Natural killer cell (primary cell): ENCODE data around the gene CRNKL1. TPM values are rescaled to one million over a fixed set of nuclear protein-coding genes. Genes with fewer than 3 reads are reported as not detected.
A peak's percentile ranks its signal among the peaks of the same experiment; 100 is the strongest.

ENCODE experiments used
- ATAC-seq, 3 donors: fragments of 150-1000 bp in 2 of 3; fragments of 200-7000 bp in 1 of 3; cut with Tn5 transposase; 1 replicate in 1 of 3; 2 replicates in 2 of 3; pipeline ENCODE4 v1.10.0; 2021; ENCODE audit warnings: mild to moderate bottlenecking in 2 of 3, moderate library complexity in 2 of 3
- DNase-seq, 2 donors: peaks; one replicate each; pipeline versions ENCODE4 v3.0.0 to v3.0.0-alpha.2; 2013 to 2021; ENCODE audit warnings: mixed read lengths in 1 of 2
- H3K27ac ChIP-seq: one replicate; pipeline ENCODE4 v1.5.1; 2013; ENCODE audit warnings: mild to moderate bottlenecking, low read length
- H3K27me3 ChIP-seq: one replicate; pipeline ENCODE4 v1.6.1; 2013; ENCODE audit warnings: low read length; ENCODE audit not compliant: control insufficient read depth, insufficient read depth
- H3K36me3 ChIP-seq: one replicate; pipeline ENCODE4 v1.6.1; 2013; ENCODE audit warnings: low read length; ENCODE audit not compliant: control insufficient read depth, insufficient read depth
- H3K4me1 ChIP-seq: one replicate; pipeline ENCODE4 v1.6.1; 2013; ENCODE audit warnings: low read length; ENCODE audit not compliant: control insufficient read depth, insufficient read depth
- H3K4me3 ChIP-seq: one replicate; pipeline ENCODE4 v1.5.1; 2013; ENCODE audit warnings: low read length
- H3K9me3 ChIP-seq: one replicate; pipeline ENCODE4 v1.6.1; 2013; ENCODE audit warnings: low read length; ENCODE audit not compliant: control insufficient read depth, insufficient read depth
- H3K27ac Mint-ChIP-seq, 2 donors: one replicate each; pipeline ENCODE4 v1.8.0; 2022; ENCODE audit warnings: mild to moderate bottlenecking in 2 of 2, mixed read lengths in 2 of 2, moderate library complexity in 1 of 2
- H3K27me3 Mint-ChIP-seq, 2 donors: one replicate each; pipeline ENCODE4 v1.8.0; 2022; ENCODE audit warnings: low read depth in 2 of 2, mixed read lengths in 2 of 2
- H3K36me3 Mint-ChIP-seq: one replicate; pipeline ENCODE4 v1.8.0; 2022; ENCODE audit warnings: mixed read lengths
- H3K4me1 Mint-ChIP-seq, 2 donors: one replicate each; pipeline ENCODE4 v1.8.0; 2022; ENCODE audit warnings: mixed read lengths in 2 of 2
- H3K4me3 Mint-ChIP-seq: one replicate; pipeline ENCODE4 v1.8.0; 2022; ENCODE audit warnings: mild to moderate bottlenecking, moderate library complexity, mixed read lengths
- H3K9me3 Mint-ChIP-seq, 2 donors: one replicate each; pipeline ENCODE4 v1.8.0; 2022; ENCODE audit warnings: mixed read lengths in 2 of 2
- CTCF ChIP-seq: fragments of 200-600 bp; IDR thresholded peaks from one replicate; pipeline ENCODE4 v1.8.0; 2022; ENCODE audit warnings: antibody characterized with exemption
- WGBS: methylation state at CpG from one replicate; pipeline ENCODE4 v1.1.7; 2013; ENCODE audit warnings: missing lambda C conversion rate; ENCODE audit not compliant: insufficient coverage; 5-methylcytosine and 5-hydroxymethylcytosine counted together
- intact Hi-C: fragments of 100-400 bp; cut with micrococcal nuclease; formaldehyde crosslinking; loops from one replicate; pipeline ENCODE4 v1.14.2; 2022
- total RNA-seq, 4 donors: library from RNA; stranded (reverse); fragments of 120-200 nt in 1 of 4; gene quantifications; one replicate each; pipeline versions ENCODE4 v1.2.3 to v1.2.4, GENCODE V29; 2013 to 2022

CRNKL1 gene
- total RNA-seq, 3 donors from 2014 or later (not counting 1 experiment from before 2014, with no cell fraction given), result 30.8 to 34.5 (median 31.6) TPM

GRCh38 chr20:20084296-20084752, 32.1 kb upstream of the CRNKL1 start:
- Histone ChIP-seq H3K4me1 (peaks cover 4% of the 10 kb centered on the region), H3K27me3 (peaks cover 2% of the 10 kb centered on the region), H3K27ac (no peak overlapping the region), H3K4me3 (no peak overlapping the region), H3K36me3 (no peaks in the 10 kb centered on the region), H3K9me3 (no peaks in the 10 kb centered on the region)
- intact Hi-C loops, result loop anchor here (1.0 to 10.0 kb wide), 2 partner anchors 484 to 740 kb away; no protein-coding TSS in a partner anchor
- Mint-ChIP-seq H3K4me1 (peaks cover 7 to 9% of the 10 kb centered on the region in 2 donors), H3K4me3 (no peak overlapping the region), H3K27me3 (peaks cover 0 to 4% of the 10 kb centered on the region in 2 donors), H3K27ac (peak overlapping the region in 1 of 2 donors; percentile 65), H3K36me3 (no peaks in the 10 kb centered on the region), H3K9me3 (no peaks in the 10 kb centered on the region)
- DNase-seq (peak in 1 of 2 donors; percentile 5), ATAC-seq (peak in 1 of 3 donors; percentile 12)
- TF ChIP-seq CTCF, result no peak
- WGBS, result 80% methylated on average over 7 of the region's 8 CpGs

GRCh38 chr20:20083807-20084206, 31.5 kb upstream of the CRNKL1 start:
- Mint-ChIP-seq H3K4me1 (peaks cover 7 to 9% of the 10 kb centered on the region in 2 donors), H3K9me3 (no peaks in the 10 kb centered on the region), H3K36me3 (no peaks in the 10 kb centered on the region), H3K4me3 (no peak overlapping the region), H3K27ac (peak overlapping the region in 1 of 2 donors; percentile 65), H3K27me3 (peaks cover 0 to 6% of the 10 kb centered on the region in 2 donors)
- ATAC-seq (peak; percentile 71 to 83 (median 79)), DNase-seq (peak in 1 of 2 donors; percentile 63)
- intact Hi-C loops, result loop anchor here (1.0 to 10.0 kb wide), 3 partner anchors 153 to 741 kb away; no protein-coding TSS in a partner anchor
- Histone ChIP-seq H3K27ac (no peak overlapping the region), H3K4me3 (no peak overlapping the region), H3K9me3 (no peaks in the 10 kb centered on the region), H3K4me1 (peaks cover 4% of the 10 kb centered on the region), H3K36me3 (no peaks in the 10 kb centered on the region), H3K27me3 (peaks cover 2% of the 10 kb centered on the region)
- TF ChIP-seq CTCF, result peak; percentile 75
- WGBS, result 0% methylated on average over 1 of the region's 3 CpGs

- intact Hi-C loops, result no loop called here
- H3K4me3 Mint-ChIP-seq, result no peak overlapping the region
- no peaks in the 10 kb centered on the region for H3K36me3 Mint-ChIP-seq
- H3K4me1 Mint-ChIP-seq, result peaks cover 6% of the 10 kb centered on the region in 2 donors
- Histone ChIP-seq H3K9me3 (no peaks in the 10 kb centered on the region), H3K36me3 (no peaks in the 10 kb centered on the region), H3K4me1 (peaks cover 2% of the 10 kb centered on the region), H3K4me3 (no peak overlapping the region), H3K27ac (no peak overlapping the region), H3K27me3 (peaks cover 2% of the 10 kb centered on the region)
- peaks cover 6 to 19% of the 10 kb centered on the region in 2 donors for H3K27me3 Mint-ChIP-seq
- no peaks in the 10 kb centered on the region for H3K9me3 Mint-ChIP-seq
- no peak for DNase-seq
- TF ChIP-seq CTCF, result no peak
- no peak overlapping the region for H3K27ac Mint-ChIP-seq
- no peak for ATAC-seq
- 84% methylated on average over 4 of the region's 5 CpGs for WGBS
Measured at GRCh38 chr20:20079102-20079784, 27.0 kb upstream of the CRNKL1 start.
